Measurements from ENCODE around the gene PRTFDC1.
"Not testable (repeated sequence)": the region's sequence is repeated elsewhere in the genome, so short reads cannot be mapped to it uniquely, and the experiment has no call there.

The PRTFDC1 gene

GRCh38 chr10:24849501-24850299, 102.7 kb downstream of the PRTFDC1 start:
- no peak for DNase-seq (ENCODE audit: low read depth in 2 of 2, low spot score in 1 of 2)

GRCh38 chr10:24849051-24849450, 103.4 kb downstream of the PRTFDC1 start:
- DNase-seq (ENCODE audit: low read depth in 2 of 2, low spot score in 1 of 2) = no peak

GRCh38 chr10:24848195-24848594, 104.2 kb downstream of the PRTFDC1 start:
- DNase-seq (ENCODE audit: low read depth in 2 of 2, low spot score in 1 of 2) = no peak

GRCh38 chr10:24847112-24848070, 105.0 kb downstream of the PRTFDC1 start:
- no peak for DNase-seq (ENCODE audit: low read depth in 2 of 2, low spot score in 1 of 2)

- DNase-seq (ENCODE audit: low read depth in 2 of 2, low spot score in 1 of 2) = no peak
These were observed 107.7 kb downstream of the PRTFDC1 start for GRCh38 chr10:24844742-24845141.

GRCh38 chr10:24843256-24843655, 109.2 kb downstream of the PRTFDC1 start:
- DNase-seq (ENCODE audit: low read depth in 2 of 2, low spot score in 1 of 2) = no peak

- DNase-seq (ENCODE audit: low read depth in 2 of 2, low spot score in 1 of 2) = no peak
These were observed 109.5 kb downstream of the PRTFDC1 start for GRCh38 chr10:24842856-24843255.

- DNase-seq (ENCODE audit: low read depth in 2 of 2, low spot score in 1 of 2) = no peak
These were observed 110.9 kb downstream of the PRTFDC1 start for GRCh38 chr10:24841530-24841929.

- DNase-seq (ENCODE audit: low read depth in 2 of 2, low spot score in 1 of 2) = no peak
These were observed 111.6 kb downstream of the PRTFDC1 start for GRCh38 chr10:24840784-24841183.

GRCh38 chr10:24837781-24838180, 114.6 kb downstream of the PRTFDC1 start:
- DNase-seq (ENCODE audit: low read depth in 2 of 2, low spot score in 1 of 2) = not testable (repeated sequence)

- DNase-seq (ENCODE audit: low read depth in 2 of 2, low spot score in 1 of 2) = no peak
These were observed 117.5 kb downstream of the PRTFDC1 start for GRCh38 chr10:24834869-24835268.

- no peak for DNase-seq (ENCODE audit: low read depth in 2 of 2, low spot score in 1 of 2)
These were observed 126.4 kb downstream of the PRTFDC1 start for GRCh38 chr10:24826009-24826408.

GRCh38 chr10:24825551-24825950, 126.9 kb downstream of the PRTFDC1 start:
- DNase-seq (ENCODE audit: low read depth in 2 of 2, low spot score in 1 of 2) = no peak

GRCh38 chr10:24824536-24824935, 127.9 kb downstream of the PRTFDC1 start:
- no peak for DNase-seq (ENCODE audit: low read depth in 2 of 2, low spot score in 1 of 2)

GRCh38 chr10:24824124-24824523, 128.3 kb downstream of the PRTFDC1 start:
- DNase-seq (ENCODE audit: low read depth in 2 of 2, low spot score in 1 of 2) = no peak

GRCh38 chr10:24822590-24822989, 129.8 kb downstream of the PRTFDC1 start:
- DNase-seq (ENCODE audit: low read depth in 2 of 2, low spot score in 1 of 2) = no peak

- DNase-seq (ENCODE audit: low read depth in 2 of 2, low spot score in 1 of 2) = no peak
These were observed 130.4 kb downstream of the PRTFDC1 start for GRCh38 chr10:24821986-24822385.

- DNase-seq (ENCODE audit: low read depth in 2 of 2, low spot score in 1 of 2) = no peak
These were observed 135.5 kb downstream of the PRTFDC1 start for GRCh38 chr10:24816868-24817396.

- DNase-seq (ENCODE audit: low read depth in 2 of 2, low spot score in 1 of 2) = no peak
These were observed 137.7 kb downstream of the PRTFDC1 start for GRCh38 chr10:24814568-24815313.

GRCh38 chr10:24813856-24814255, 138.6 kb downstream of the PRTFDC1 start:
- no peak for DNase-seq (ENCODE audit: low read depth in 2 of 2, low spot score in 1 of 2)

GRCh38 chr10:24806262-24806661, 146.1 kb downstream of the PRTFDC1 start:
- no peak for DNase-seq (ENCODE audit: low read depth in 2 of 2, low spot score in 1 of 2)
